ENCODE results near the gene PNPLA1.

PNPLA1 gene

DNA sequence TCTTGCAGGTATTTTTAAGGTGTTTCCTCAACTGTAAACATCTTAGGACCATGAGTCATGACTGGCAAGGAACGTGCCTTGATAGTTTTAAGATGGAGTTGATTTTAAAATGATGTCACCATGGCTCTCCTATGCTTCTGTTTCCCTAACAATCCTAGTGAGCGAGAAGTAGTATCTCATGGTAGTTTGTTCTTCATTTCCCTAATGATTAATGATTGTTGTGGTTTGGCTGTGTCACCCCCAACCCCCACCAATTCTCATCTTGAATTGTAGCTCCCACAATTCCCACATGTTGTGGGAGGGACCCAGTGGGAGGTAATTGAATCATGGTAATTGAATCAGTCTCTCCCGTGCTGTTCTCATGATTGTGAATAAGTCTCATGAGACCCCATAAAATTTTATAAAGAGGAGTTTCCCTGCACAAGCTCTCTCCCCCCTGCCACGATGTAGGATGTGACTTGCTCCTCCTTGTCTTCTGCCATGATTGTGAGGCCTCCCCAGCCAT lies 83.6 kb downstream of the PNPLA1 start:
- H3K4me3 ChIP-seq (ENCODE audit: low read length): no peak overlapping the region
- TF ChIP-seq, protein P1, sequence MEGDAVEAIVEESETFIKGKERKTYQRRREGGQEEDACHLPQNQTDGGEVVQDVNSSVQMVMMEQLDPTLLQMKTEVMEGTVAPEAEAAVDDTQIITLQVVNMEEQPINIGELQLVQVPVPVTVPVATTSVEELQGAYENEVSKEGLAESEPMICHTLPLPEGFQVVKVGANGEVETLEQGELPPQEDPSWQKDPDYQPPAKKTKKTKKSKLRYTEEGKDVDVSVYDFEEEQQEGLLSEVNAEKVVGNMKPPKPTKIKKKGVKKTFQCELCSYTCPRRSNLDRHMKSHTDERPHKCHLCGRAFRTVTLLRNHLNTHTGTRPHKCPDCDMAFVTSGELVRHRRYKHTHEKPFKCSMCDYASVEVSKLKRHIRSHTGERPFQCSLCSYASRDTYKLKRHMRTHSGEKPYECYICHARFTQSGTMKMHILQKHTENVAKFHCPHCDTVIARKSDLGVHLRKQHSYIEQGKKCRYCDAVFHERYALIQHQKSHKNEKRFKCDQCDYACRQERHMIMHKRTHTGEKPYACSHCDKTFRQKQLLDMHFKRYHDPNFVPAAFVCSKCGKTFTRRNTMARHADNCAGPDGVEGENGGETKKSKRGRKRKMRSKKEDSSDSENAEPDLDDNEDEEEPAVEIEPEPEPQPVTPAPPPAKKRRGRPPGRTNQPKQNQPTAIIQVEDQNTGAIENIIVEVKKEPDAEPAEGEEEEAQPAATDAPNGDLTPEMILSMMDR (conservative IDR thresholded peaks at IDR 0.05; ENCODE audit: low read depth, low read length): no peak
- DNase-seq (ENCODE audit: low read depth): no peak

DNA sequence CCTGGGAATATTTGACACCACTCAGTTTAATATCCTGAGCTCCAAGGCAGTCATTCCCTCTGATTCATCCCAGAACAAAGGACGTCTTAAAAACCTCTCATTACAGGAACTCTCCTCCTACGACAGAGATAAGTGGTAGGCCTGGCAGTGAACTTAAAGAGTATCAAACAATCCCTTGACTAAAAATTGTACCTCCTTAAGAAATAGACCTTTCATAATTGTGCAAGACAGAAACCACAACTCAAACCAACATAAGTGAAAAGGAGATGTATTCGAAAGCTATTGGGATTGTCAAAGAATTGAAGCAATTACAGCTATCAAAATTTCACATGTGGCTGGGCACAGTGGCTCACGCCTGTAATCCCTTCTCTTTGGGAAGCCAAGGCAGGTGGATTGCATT lies 86.0 kb downstream of the PNPLA1 start:
- no peak overlapping the region for H3K4me3 ChIP-seq (ENCODE audit: low read length)
- TF ChIP-seq, protein P1 (conservative IDR thresholded peaks at IDR 0.05; ENCODE audit: low read depth, low read length): no peak
- DNase-seq (ENCODE audit: low read depth): no peak

DNA sequence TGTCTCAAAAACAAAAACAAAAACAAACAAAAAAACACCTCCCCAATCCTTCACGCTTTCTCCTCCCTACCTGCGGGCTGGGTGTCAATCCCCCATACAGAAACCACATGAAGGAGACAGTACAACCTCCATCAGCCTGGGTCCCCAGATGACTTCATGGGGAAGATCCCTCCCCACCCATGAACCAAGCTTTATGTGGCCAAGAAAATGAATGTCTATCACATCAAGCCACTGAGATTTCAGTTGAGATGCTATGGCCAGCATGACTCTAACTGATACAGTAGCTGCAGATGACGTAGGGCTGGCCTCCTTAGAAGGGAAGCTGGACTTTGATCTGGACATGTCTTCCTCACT lies 88.0 kb downstream of the PNPLA1 start:
- DNase-seq (ENCODE audit: low read depth): no peak
- TF ChIP-seq, protein P1 (conservative IDR thresholded peaks at IDR 0.05; ENCODE audit: low read depth, low read length): no peak
- H3K4me3 ChIP-seq (ENCODE audit: low read length): no peak overlapping the region
